A549 (cell line): Measurements from ENCODE around the gene S1PR4.

ENCODE experiments used
- POLR2A ChIP-seq: IDR thresholded peaks from 2 replicates; pipeline ENCODE4 v1.6.1; 2012; ENCODE audit warnings: mild to moderate bottlenecking, low read length
- ZNF302 ChIP-seq: fragments of 250-450 bp; sonication (Bioruptor Pico); IDR thresholded peaks from 2 replicates; pipeline ENCODE4 v1.9.0; 2021; ENCODE audit warnings: inconsistent platforms, mild to moderate bottlenecking, moderate library complexity
- TF ChIP-seq, protein P1 (sequence below): fragments of >200 bp; sonication (Bioruptor Twin); formaldehyde crosslinking; IDR thresholded peaks from 3 replicates; pipeline ENCODE4 v1.5.1; 2016

DNA sequence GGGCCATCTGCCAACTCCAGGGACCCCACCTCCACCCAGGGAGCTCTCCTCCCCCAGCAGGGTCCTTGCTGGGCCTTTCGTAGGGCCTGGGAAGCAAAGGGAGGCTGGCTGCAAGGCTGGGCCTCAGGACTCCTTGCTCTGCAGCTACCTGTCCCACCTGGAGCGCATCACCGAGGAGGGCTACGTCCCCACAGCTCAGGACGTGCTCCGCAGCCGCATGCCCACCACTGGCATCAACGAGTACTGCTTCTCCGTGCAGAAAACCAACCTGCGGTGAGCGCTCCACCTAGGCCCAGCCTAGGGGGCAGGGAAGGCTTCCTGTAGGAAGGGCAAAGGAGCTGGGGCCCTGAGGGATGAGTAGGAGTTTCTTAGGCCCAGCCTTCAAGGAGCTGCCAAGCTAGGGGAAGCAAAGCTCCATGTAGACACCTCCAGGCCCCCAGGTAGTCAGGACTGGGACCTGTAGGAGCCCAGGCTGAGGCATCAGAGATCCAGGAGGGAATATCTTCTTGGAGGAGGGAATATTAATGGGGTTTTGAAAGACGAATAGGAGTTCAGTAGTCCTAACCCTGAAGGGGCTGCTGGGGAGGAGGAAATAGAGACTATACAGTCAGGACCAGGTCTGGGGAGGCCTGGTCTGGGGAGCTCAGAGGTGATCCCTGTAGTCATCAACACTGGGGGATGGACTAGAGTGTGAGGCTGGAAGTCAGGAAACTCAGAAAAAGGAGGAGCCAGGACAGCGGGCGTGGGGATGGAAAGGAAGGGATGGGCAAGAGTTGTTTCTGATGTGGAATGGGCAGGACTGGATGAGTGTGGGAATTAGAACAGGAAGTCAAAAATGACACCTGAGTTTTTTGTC is 26.8 kb upstream of the S1PR4 start:
- TF ChIP-seq, protein P1, sequence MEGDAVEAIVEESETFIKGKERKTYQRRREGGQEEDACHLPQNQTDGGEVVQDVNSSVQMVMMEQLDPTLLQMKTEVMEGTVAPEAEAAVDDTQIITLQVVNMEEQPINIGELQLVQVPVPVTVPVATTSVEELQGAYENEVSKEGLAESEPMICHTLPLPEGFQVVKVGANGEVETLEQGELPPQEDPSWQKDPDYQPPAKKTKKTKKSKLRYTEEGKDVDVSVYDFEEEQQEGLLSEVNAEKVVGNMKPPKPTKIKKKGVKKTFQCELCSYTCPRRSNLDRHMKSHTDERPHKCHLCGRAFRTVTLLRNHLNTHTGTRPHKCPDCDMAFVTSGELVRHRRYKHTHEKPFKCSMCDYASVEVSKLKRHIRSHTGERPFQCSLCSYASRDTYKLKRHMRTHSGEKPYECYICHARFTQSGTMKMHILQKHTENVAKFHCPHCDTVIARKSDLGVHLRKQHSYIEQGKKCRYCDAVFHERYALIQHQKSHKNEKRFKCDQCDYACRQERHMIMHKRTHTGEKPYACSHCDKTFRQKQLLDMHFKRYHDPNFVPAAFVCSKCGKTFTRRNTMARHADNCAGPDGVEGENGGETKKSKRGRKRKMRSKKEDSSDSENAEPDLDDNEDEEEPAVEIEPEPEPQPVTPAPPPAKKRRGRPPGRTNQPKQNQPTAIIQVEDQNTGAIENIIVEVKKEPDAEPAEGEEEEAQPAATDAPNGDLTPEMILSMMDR, result no peak
- TF ChIP-seq ZNF302 (CRISPR knock-in tag) (no peak), POLR2A (no peak)
